Small intestine (tissue), 16 donors: ENCODE measurements around the gene RDH13. TPM values are rescaled to one million over a fixed set of nuclear protein-coding genes. Genes with fewer than 3 reads are reported as not detected.
"Not testable (repeated sequence)": the region's sequence is repeated elsewhere in the genome, so short reads cannot be mapped to it uniquely, and the experiment has no call there.

Experiments
- DNase-seq, 2 donors: peaks; one replicate each; pipeline versions ENCODE4 v3.0.0 to v3.0.0-alpha.2; 2013
- FAIRE-seq: peaks from 2 replicates; lab custom pipeline; 2012; peaks lifted over from hg19 to GRCh38; lab: Jason Lieb, UNC
- H3K27ac ChIP-seq, 3 donors: one replicate each; pipeline ENCODE4 v1.5.1; 2013; ENCODE audit warnings: low read length in 2 of 3, mild to moderate bottlenecking in 2 of 3, control low read depth in 1 of 3, inconsistent platforms in 1 of 3, low read depth in 1 of 3, moderate library complexity in 1 of 3
- H3K27me3 ChIP-seq, 3 donors: one replicate each; pipeline ENCODE4 v1.6.1; 2013; ENCODE audit warnings: low read length in 3 of 3, inconsistent platforms in 1 of 3; ENCODE audit not compliant: control insufficient read depth in 3 of 3, insufficient read depth in 3 of 3
- H3K36me3 ChIP-seq, 3 donors: one replicate each; pipeline ENCODE4 v1.6.1; 2013; ENCODE audit warnings: low read length in 3 of 3, inconsistent platforms in 1 of 3, low read depth in 1 of 3, mild to moderate bottlenecking in 1 of 3, moderate library complexity in 1 of 3; ENCODE audit not compliant: control insufficient read depth in 3 of 3, insufficient read depth in 2 of 3
- H3K4me1 ChIP-seq, 3 donors: one replicate each; pipeline ENCODE4 v1.6.1; 2013; ENCODE audit warnings: low read length in 2 of 3, inconsistent platforms in 1 of 3, low read depth in 1 of 3, mild to moderate bottlenecking in 1 of 3, moderate library complexity in 1 of 3; ENCODE audit not compliant: control insufficient read depth in 3 of 3, insufficient read depth in 2 of 3
- H3K4me3 ChIP-seq, 3 donors: one replicate each; pipeline ENCODE4 v1.5.1; 2013; ENCODE audit warnings: low read length in 3 of 3, control low read depth in 1 of 3, inconsistent platforms in 1 of 3, low read depth in 1 of 3, mild to moderate bottlenecking in 1 of 3, moderate library complexity in 1 of 3
- H3K9me3 ChIP-seq, 2 donors: one replicate each; pipeline ENCODE4 v1.6.1; 2013; ENCODE audit warnings: low read depth in 1 of 2, low read length in 1 of 2; ENCODE audit not compliant: control insufficient read depth in 2 of 2, insufficient read depth in 1 of 2
- WGBS, 3 donors: extraction: QIAGEN DNeasy Blood & Tissue Kit; methylation state at CpG; one replicate each; pipeline ENCODE4 v1.1.7; 2013; 5-methylcytosine and 5-hydroxymethylcytosine counted together
- long read RNA-seq, 10 donors: transcript quantifications; one replicate each; lab custom pipeline, GENCODE V29; 2026
- polyA plus RNA-seq, 4 donors: library from polyadenylated mRNA; stranded (reverse) in 3 of 4; unstranded in 1 of 4; fragments of 200-250 nt in 3 of 4; fragments of 120-200 nt in 1 of 4; gene quantifications; one replicate each; pipeline versions ENCODE4 v1.2.1 to v1.2.3, GENCODE V29; 2013
- donor health status: healthy with polysubstance abuse.
- donor health status: control.
- donor health status: control.
- donor health status: Bipolar disorder and iron deficiency.
- donor health status: healthy.

The RDH13 gene, protein sequence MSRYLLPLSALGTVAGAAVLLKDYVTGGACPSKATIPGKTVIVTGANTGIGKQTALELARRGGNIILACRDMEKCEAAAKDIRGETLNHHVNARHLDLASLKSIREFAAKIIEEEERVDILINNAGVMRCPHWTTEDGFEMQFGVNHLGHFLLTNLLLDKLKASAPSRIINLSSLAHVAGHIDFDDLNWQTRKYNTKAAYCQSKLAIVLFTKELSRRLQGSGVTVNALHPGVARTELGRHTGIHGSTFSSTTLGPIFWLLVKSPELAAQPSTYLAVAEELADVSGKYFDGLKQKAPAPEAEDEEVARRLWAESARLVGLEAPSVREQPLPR
- 10 to 100 TPM; 21.3 to 28.4 (median 22.2) TPM for polyA plus RNA-seq
- long read RNA-seq, donor 1, transcript RDH13-223 (7 exons, 1,931 nt): major isoform, 6 of 7 reads
- long read RNA-seq, donor 1, partial matches to known transcripts: 0 of 7 reads
- long read RNA-seq, donor 1, other reads (novel, unspliced or antisense): 0 of 7 reads
- long read RNA-seq, donor 2: 0 reads
- long read RNA-seq, donor 3, partial matches to known transcripts: 0 of 3 reads
- long read RNA-seq, donor 3, other reads (novel, unspliced or antisense): 0 of 3 reads
- long read RNA-seq, donor 4: 0 reads
- long read RNA-seq, donor 5: 0 reads
- long read RNA-seq, donor 6, partial matches to known transcripts: 0 of 1 reads
- long read RNA-seq, donor 6, other reads (novel, unspliced or antisense): 0 of 1 reads
- long read RNA-seq, donor 7, partial matches to known transcripts: 8 of 10 reads
- long read RNA-seq, donor 7, other reads (novel, unspliced or antisense): 0 of 10 reads
- long read RNA-seq, donor 8, partial matches to known transcripts: 0 of 1 reads
- long read RNA-seq, donor 8, other reads (novel, unspliced or antisense): 0 of 1 reads
- long read RNA-seq, donor 9: 0 reads
- long read RNA-seq, donor 10, partial matches to known transcripts: 0 of 4 reads
- long read RNA-seq, donor 10, other reads (novel, unspliced or antisense): 0 of 4 reads

- Histone ChIP-seq H3K9me3 (no peaks in the 10 kb centered on the region), H3K36me3 (peaks cover 3 to 6% (median 6%) of the 10 kb centered on the region in 3 donors), H3K27me3 (peaks cover 0 to 2% (median 0%) of the 10 kb centered on the region in 3 donors), H3K27ac (peak within 1 kb of the TSS in 2 of 3 donors; percentile 70 to 72), H3K4me3 (peak within 1 kb of the TSS; percentile 50 to 98 (median 86)), H3K4me1 (no peaks in the 10 kb centered on the region)
- WGBS, 3 donors: 0 to 1% (median 0%) methylated on average over 62 to 70 of the region's 70 CpGs
- DNase-seq (peak; percentile 94 to 96), FAIRE-seq (no peak)
Observed at GRCh38 chr19:55062735-55063491, at the start of gene RDH13. Gene RDH13, minus strand, starts transcription at chr19:55063148. Its CDS starts 116 bp downstream, at chr19:55063032.

GRCh38 chr19:55112246-55112776, 49.4 kb upstream of the RDH13 start:
- peaks cover 6 to 22% (median 7%) of the 10 kb centered on the region in 3 donors for H3K4me1 ChIP-seq
- DNase-seq (no peak), FAIRE-seq (no peak)
- H3K27ac ChIP-seq: peak overlapping the region in 1 of 3 donors; percentile 71
- H3K36me3 ChIP-seq: peaks cover 0 to 48% (median 15%) of the 10 kb centered on the region in 3 donors
- WGBS, 3 donors: 92 to 94% (median 94%) methylated on average over 24 to 25 of the region's 25 CpGs
- H3K9me3 ChIP-seq: no peaks in the 10 kb centered on the region
- H3K27me3 ChIP-seq: no peaks in the 10 kb centered on the region
- no peak overlapping the region for H3K4me3 ChIP-seq

GRCh38 chr19:55111238-55111831, 48.4 kb upstream of the RDH13 start:
- Histone ChIP-seq H3K27ac (no peak overlapping the region), H3K9me3 (no peaks in the 10 kb centered on the region), H3K36me3 (peaks cover 0 to 56% (median 15%) of the 10 kb centered on the region in 3 donors), H3K27me3 (no peaks in the 10 kb centered on the region), H3K4me1 (peaks cover 6 to 22% (median 7%) of the 10 kb centered on the region in 3 donors), H3K4me3 (no peak overlapping the region)
- FAIRE-seq (no peak), DNase-seq (no peak)
- WGBS, 3 donors: 85 to 91% (median 89%) methylated on average over 21 of the region's 21 CpGs

DNA sequence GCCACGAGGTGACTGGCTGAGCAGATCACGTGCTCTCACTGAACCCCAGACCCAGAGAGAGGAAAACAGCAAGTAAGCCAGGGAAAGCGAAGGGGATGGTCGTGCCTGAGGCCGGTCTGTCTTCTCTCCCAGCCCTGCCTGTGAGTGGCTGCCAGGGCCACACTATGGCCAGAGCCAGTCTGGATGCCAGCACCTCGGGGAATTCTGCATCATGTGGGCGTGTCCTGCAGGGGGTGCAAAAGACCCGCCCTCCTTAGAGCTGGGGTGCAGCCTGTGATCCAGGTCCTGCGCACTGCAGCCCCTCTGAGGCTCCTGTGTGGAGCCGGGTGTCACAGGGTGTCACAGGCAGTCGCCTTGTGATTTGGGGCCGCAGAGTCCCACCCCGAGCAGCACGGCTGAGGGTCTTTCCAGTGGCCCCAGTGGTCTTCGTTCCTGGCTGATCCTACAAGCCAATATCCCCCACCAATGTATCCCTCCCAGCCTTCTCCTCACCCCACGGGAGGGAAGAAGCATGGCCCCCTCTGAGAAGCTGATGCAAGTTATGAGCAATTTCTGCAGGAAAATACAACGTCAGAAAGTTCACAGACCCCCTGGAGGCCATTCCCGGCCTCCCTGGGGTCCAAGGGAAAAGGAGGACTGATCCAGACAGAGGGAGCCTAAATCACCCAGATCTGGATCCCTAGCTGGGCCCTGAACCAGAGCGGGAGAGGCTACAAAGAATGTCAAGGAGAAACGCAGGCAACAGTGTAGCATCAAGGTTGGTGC, 46.8 kb upstream of the RDH13 start:
- FAIRE-seq (no peak), DNase-seq (no peak)
- WGBS, 3 donors: 89 to 94% (median 90%) methylated on average over 20 of the region's 20 CpGs
- H3K4me1 ChIP-seq: peaks cover 0 to 16% (median 4%) of the 10 kb centered on the region in 3 donors
- no peak overlapping the region for H3K4me3 ChIP-seq
- H3K27ac ChIP-seq: no peak overlapping the region
- H3K36me3 ChIP-seq: peaks cover 0 to 55% (median 15%) of the 10 kb centered on the region in 3 donors
- H3K9me3 ChIP-seq: no peaks in the 10 kb centered on the region
- H3K27me3 ChIP-seq: no peaks in the 10 kb centered on the region

- not testable (repeated sequence) for H3K27me3 ChIP-seq, DNase-seq, H3K9me3 ChIP-seq, H3K27ac ChIP-seq, H3K4me3 ChIP-seq, H3K4me1 ChIP-seq, FAIRE-seq
- WGBS, 3 donors: 97 to 98% (median 98%) methylated on average over 3 of the region's 3 CpGs
- H3K36me3 ChIP-seq: peaks cover 2 to 48% (median 19%) of the 10 kb centered on the region in 3 donors
Observed at GRCh38 chr19:55107252-55107651, 44.3 kb upstream of the RDH13 start.

- H3K36me3 ChIP-seq: peaks cover 2 to 45% (median 14%) of the 10 kb centered on the region in 3 donors
- H3K27me3 ChIP-seq: no peaks in the 10 kb centered on the region
- H3K27ac ChIP-seq: no peak overlapping the region
- FAIRE-seq (no peak), DNase-seq (no peak)
- no peaks in the 10 kb centered on the region for H3K4me1 ChIP-seq
- H3K9me3 ChIP-seq: peaks cover 0 to 6% of the 10 kb centered on the region in 2 donors
- 93 to 96% (median 96%) methylated on average over 6 of the region's 6 CpGs for WGBS, 3 donors
- no peak overlapping the region for H3K4me3 ChIP-seq
Observed at GRCh38 chr19:55106591-55106990, 43.6 kb upstream of the RDH13 start.

DNA sequence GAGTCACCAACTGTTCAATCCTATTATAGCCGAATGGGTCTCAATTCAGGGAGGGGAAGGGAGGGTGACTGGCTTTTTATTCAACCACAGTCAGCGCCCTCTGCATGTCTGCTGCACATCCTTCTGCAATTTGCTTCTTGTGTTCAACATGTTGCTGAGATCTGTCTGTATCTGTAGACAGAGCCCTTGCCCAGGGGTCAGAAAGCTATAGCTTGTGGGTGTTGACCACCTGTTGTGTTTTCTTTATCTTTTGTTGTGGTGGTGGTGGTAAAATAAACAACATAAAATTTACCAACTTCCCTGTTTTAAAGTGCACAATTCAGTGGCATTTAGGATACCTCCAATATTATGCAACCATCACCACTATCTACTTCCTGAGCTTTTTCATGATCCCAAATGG, 42.3 kb upstream of the RDH13 start:
- Histone ChIP-seq H3K27ac (no peak overlapping the region), H3K36me3 (peaks cover 2 to 51% (median 19%) of the 10 kb centered on the region in 3 donors), H3K4me1 (no peaks in the 10 kb centered on the region), H3K4me3 (no peak overlapping the region), H3K27me3 (no peaks in the 10 kb centered on the region), H3K9me3 (peaks cover 0 to 6% of the 10 kb centered on the region in 2 donors)
- DNase-seq: no peak
- WGBS, 3 donors: 81 to 98% (median 91%) methylated on average over 2 of the region's 2 CpGs
- FAIRE-seq: no peak
